HepG2 (cell line): ENCODE data around the gene ACAT2. TPM values are rescaled to one million over a fixed set of nuclear protein-coding genes. Genes with fewer than 3 reads are reported as not detected.

Experiments used
- ATAC-seq: fragments of 200-7000 bp; cut with Tn5 transposase; 3 replicates; pipeline ENCODE4 v1.9.1; 2020; ENCODE audit warnings: mild to moderate bottlenecking, moderate library complexity
- BruUV-seq: library from RNA; stranded (reverse); fragments of 400-500 nt; replicated peaks from 2 replicates; lab custom pipeline; 2021; lab: Mats Ljungman, UMichigan
- CTCF ChIA-PET: fragments of 300-600 bp; formaldehyde crosslinking; extraction: SDS; loops from one replicate; lab custom pipeline; 2021; ENCODE audit warnings: low total read pairs, inconsistent platforms, low intra/inter-chr PET ratio; lab: Yijun Ruan, JAX
- POLR2A ChIA-PET: fragments of 350-600 bp; sonication (Branson Sonifier 250); formaldehyde crosslinking; loops from one replicate; lab custom pipeline; 2020; ENCODE audit warnings: antibody characterized with exemption, inconsistent platforms; lab: Yijun Ruan, JAX
- DNase-seq: peaks from one replicate; pipeline ENCODE4 v3.0.0-alpha.2; 2015; ENCODE audit warnings: low spot score
- FAIRE-seq: peaks from 3 replicates; lab custom pipeline; 2011; peaks lifted over from hg19 to GRCh38; lab: Jason Lieb, UNC
- H2AFZ ChIP-seq: one replicate; pipeline ENCODE4 v1.6.1; 2011; ENCODE audit warnings: low read length, inconsistent platforms
- H3K27ac ChIP-seq: fragments of 300-600 bp; 3 replicates; pipeline ENCODE4 v1.8.0; 2011; ENCODE audit warnings: mixed run types, mild to moderate bottlenecking, mixed read lengths, low read length, inconsistent platforms; ENCODE audit not compliant: insufficient read depth; ENCODE audit errors: extremely low read length
- H3K27me3 ChIP-seq, 2 experiments: fragments of 200-600 bp in 1 of 2; 2 replicates in 1 of 2; 3 replicates in 1 of 2; pipeline versions ENCODE4 v1.6.0 to v1.8.0; 2011; ENCODE audit warnings: low read length in 2 of 2, mild to moderate bottlenecking in 2 of 2, moderate library complexity in 2 of 2, inconsistent platforms in 1 of 2; ENCODE audit not compliant: insufficient read depth in 2 of 2, control insufficient read depth in 1 of 2
- H3K36me3 ChIP-seq, 2 experiments: fragments of 200-600 bp in 1 of 2; replicated peaks in 1 of 2; 2 replicates in 1 of 2; 3 replicates in 1 of 2; pipeline versions ENCODE4 v1.5.1 to v1.8.0; 2011; ENCODE audit warnings: low read length in 2 of 2, inconsistent platforms in 1 of 2; ENCODE audit not compliant: insufficient read depth in 2 of 2, control insufficient read depth in 1 of 2
- H3K4me1 ChIP-seq: 2 replicates; pipeline ENCODE4 v1.5.1; 2012; ENCODE audit warnings: low read length, inconsistent platforms; ENCODE audit not compliant: insufficient read depth
- H3K4me2 ChIP-seq: 2 replicates; pipeline ENCODE4 v1.6.0; 2011; ENCODE audit warnings: low read depth, low read length, inconsistent platforms
- H3K4me3 ChIP-seq, 3 experiments: fragments of 200-600 bp in 1 of 3; sonication (generic), shearing (Covaris generic) in 1 of 3; replicated peaks in 1 of 3; 2 replicates each; pipeline ENCODE4 v1.5.1; 2011 to 2016; ENCODE audit warnings: low read length in 3 of 3, inconsistent platforms in 2 of 3, low read depth in 2 of 3, mild to moderate bottlenecking in 2 of 3, control low read depth in 1 of 3, mixed read lengths in 1 of 3; ENCODE audit not compliant: insufficient read depth in 1 of 3
- H3K79me2 ChIP-seq: one replicate; pipeline ENCODE4 v1.6.1; 2011; ENCODE audit warnings: low read length, inconsistent platforms; ENCODE audit not compliant: insufficient read depth
- H3K9ac ChIP-seq: 2 replicates; pipeline ENCODE4 v1.6.0; 2011; ENCODE audit warnings: mild to moderate bottlenecking, low read depth, low read length, inconsistent platforms; ENCODE audit not compliant: insufficient read depth
- H3K9me3 ChIP-seq: 2 replicates; pipeline ENCODE4 v1.5.1; 2012; ENCODE audit warnings: mild to moderate bottlenecking, low read length
- H4K20me1 ChIP-seq: 2 replicates; pipeline ENCODE4 v1.6.0; 2011; ENCODE audit warnings: inconsistent platforms, mild to moderate bottlenecking, low read length, moderate library complexity; ENCODE audit not compliant: insufficient read depth
- ATF4 ChIP-seq, 2 experiments: fragments of 450-650 bp in 1 of 2; sonication (generic) in 1 of 2; formaldehyde crosslinking; IDR thresholded peaks; 2 replicates each; pipeline versions ENCODE4 v1.5.0 to v1.8.0; 2020 to 2022; ENCODE audit warnings: mild to moderate bottlenecking in 1 of 2, missing genetic modification reagents in 1 of 2
- ATM ChIP-seq: fragments of 450-650 bp; IDR thresholded peaks from 2 replicates; pipeline ENCODE4 v1.7.1; 2017; ENCODE audit warnings: mild to moderate bottlenecking, borderline replicate concordance
- FIP1L1 ChIP-seq: fragments of 200-400 bp; formaldehyde crosslinking; IDR thresholded peaks from 2 replicates; pipeline ENCODE4 v1.6.1; 2018; ENCODE audit warnings: low read depth, mild to moderate bottlenecking, low read length, moderate library complexity, borderline replicate concordance; ENCODE audit not compliant: insufficient read depth
- GATAD1 ChIP-seq: IDR thresholded peaks from 2 replicates; pipeline ENCODE4 v1.6.1; 2016; ENCODE audit warnings: missing genetic modification reagents, missing compliant biosample characterization
- MTA3 ChIP-seq: sonication (generic); formaldehyde crosslinking; IDR thresholded peaks from 2 replicates; pipeline ENCODE4 v1.4.0; 2020; ENCODE audit warnings: missing genetic modification reagents
- MZF1 ChIP-seq: sonication (generic); formaldehyde crosslinking; IDR thresholded peaks from 2 replicates; pipeline ENCODE4 v1.8.1; 2023; ENCODE audit warnings: mild to moderate bottlenecking, missing genetic modification reagents, borderline replicate concordance
- PATZ1 ChIP-seq: sonication (generic); formaldehyde crosslinking; IDR thresholded peaks from 2 replicates; pipeline ENCODE4 v1.4.0; 2020; ENCODE audit warnings: missing genetic modification reagents
- POLR2A ChIP-seq, 2 experiments: IDR thresholded peaks; 2 replicates each; pipeline ENCODE4 v1.6.1; 2011; ENCODE audit warnings: low read depth in 2 of 2, low read length in 2 of 2, mild to moderate bottlenecking in 1 of 2, moderate library complexity in 1 of 2; ENCODE audit not compliant: insufficient read depth in 1 of 2
- TEF ChIP-seq: sonication (generic); formaldehyde crosslinking; IDR thresholded peaks from 2 replicates; pipeline ENCODE4 v1.5.0; 2020; ENCODE audit warnings: missing genetic modification reagents
- U2AF1 ChIP-seq: fragments of 200-400 bp; formaldehyde crosslinking; optimal IDR thresholded peaks from 2 replicates; pipeline ENCODE3; 2017; ENCODE audit warnings: mild to moderate bottlenecking, low read depth, low read length
- ZNF180 ChIP-seq: sonication (generic); formaldehyde crosslinking; IDR thresholded peaks from 2 replicates; pipeline ENCODE4 v1.4.0; 2020; ENCODE audit warnings: low read depth, missing genetic modification reagents, borderline replicate concordance
- ZNF207 ChIP-seq: fragments of 450-650 bp; IDR thresholded peaks from 2 replicates; pipeline ENCODE4 v1.6.1; 2016; ENCODE audit warnings: antibody characterized with exemption, borderline replicate concordance
- ZNF224 ChIP-seq: sonication (generic); formaldehyde crosslinking; IDR thresholded peaks from 2 replicates; pipeline ENCODE4 v1.5.0; 2020; ENCODE audit warnings: mild to moderate bottlenecking, missing genetic modification reagents
- ZNF749 ChIP-seq: sonication (generic); formaldehyde crosslinking; IDR thresholded peaks from 2 replicates; pipeline ENCODE4 v1.8.0; 2022; ENCODE audit warnings: mild to moderate bottlenecking, missing genetic modification reagents, moderate library complexity, borderline replicate concordance
- WGBS: methylation state at CpG from one replicate; pipeline ENCODE4 v1.1.6; 2017; ENCODE audit warnings: low lambda C conversion rate; 5-methylcytosine and 5-hydroxymethylcytosine counted together
- in situ Hi-C: cut with HindIII; loops from 2 replicates; pipeline ENCODE4 v1.10.0; 2017; ENCODE audit warnings: low pct_unique_long_range_greater_than_20kb; ENCODE audit not compliant: extremely low pct_ligation_motif_present
- intact Hi-C: fragments of 100-400 bp; cut with micrococcal nuclease; formaldehyde crosslinking; loops from one replicate; pipeline ENCODE4 v1.10.0; 2022; ENCODE audit not compliant: unreplicated experiment
- polyA plus RNA-seq, 8 experiments: library from polyadenylated mRNA; depleted of rRNA in 3 of 8; stranded (reverse) in 7 of 8; unstranded in 1 of 8; fragments of >200 nt; fragmentation: Illumina TruSeq in 4 of 8; extraction: Trizol in 4 of 8; gene quantifications; 2 replicates each; pipeline versions ENCODE4 v1.2.1 to v1.2.3, GENCODE V29; 2011 to 2016; ENCODE audit warnings: low read depth in 4 of 8, missing spikeins in 1 of 8, mixed read lengths in 1 of 8; ENCODE audit not compliant: insufficient read depth in 1 of 8
- total RNA-seq, 5 experiments: library from RNA; depleted of rRNA; stranded (reverse); fragments of >200 nt; fragmentation: Illumina TruSeq; extraction: Trizol; gene quantifications; 2 replicates each; pipeline ENCODE4 v1.2.3, GENCODE V29; 2016; ENCODE audit warnings: low read depth in 1 of 5
- TF ChIP-seq, protein P1 (sequence below): sonication (generic); formaldehyde crosslinking; IDR thresholded peaks from 2 replicates; pipeline ENCODE4 v1.9.0; 2021; ENCODE audit warnings: missing genetic modification reagents, mild to moderate bottlenecking, borderline replicate concordance
- TF ChIP-seq, protein P2 (sequence below): sonication (generic); formaldehyde crosslinking; IDR thresholded peaks from 2 replicates; pipeline ENCODE4 v1.4.0; 2020; ENCODE audit warnings: mild to moderate bottlenecking, missing genetic modification reagents

ACAT2 gene
- total and polyA plus RNA-seq, 2 of the 13 experiments (the other 11 are each of a cell fraction or from before 2014, with no cell fraction given), result 121 to 534 TPM

- peak; percentile 41 for ATAC-seq
- TF ChIP-seq PATZ1 (CRISPR knock-in tag) (no peak), ZNF224 (CRISPR knock-in tag) (0 out of 2 replicates have a peak, but pooled peaks have one; percentile 37), ZNF749 (CRISPR knock-in tag) (no peak), U2AF1 (no peak), ZNF180 (CRISPR knock-in tag) (0 out of 2 replicates have a peak, but pooled peaks have one; percentile 31), TEF (CRISPR knock-in tag) (no peak; the same call in 1 of the 2 replicates), ATM (no peak), MZF1 (CRISPR knock-in tag) (no peak), MTA3 (CRISPR knock-in tag) (no peak), FIP1L1 (no peak), ATF4 (CRISPR knock-in tag; IDR thresholded peaks at IDR 0.05) (no peak), ZNF207 (no peak), GATAD1 (CRISPR knock-in tag) (no peak), POLR2A (IDR thresholded peaks at IDR 0.05; ENCODE audit: insufficient read depth in 1 of 2, low read depth in 2 of 2, low read length in 2 of 2) (peak in 1 of 2 experiments; percentile 87; a peak in 2 of 4 replicates)
- TF ChIP-seq, protein P1, sequence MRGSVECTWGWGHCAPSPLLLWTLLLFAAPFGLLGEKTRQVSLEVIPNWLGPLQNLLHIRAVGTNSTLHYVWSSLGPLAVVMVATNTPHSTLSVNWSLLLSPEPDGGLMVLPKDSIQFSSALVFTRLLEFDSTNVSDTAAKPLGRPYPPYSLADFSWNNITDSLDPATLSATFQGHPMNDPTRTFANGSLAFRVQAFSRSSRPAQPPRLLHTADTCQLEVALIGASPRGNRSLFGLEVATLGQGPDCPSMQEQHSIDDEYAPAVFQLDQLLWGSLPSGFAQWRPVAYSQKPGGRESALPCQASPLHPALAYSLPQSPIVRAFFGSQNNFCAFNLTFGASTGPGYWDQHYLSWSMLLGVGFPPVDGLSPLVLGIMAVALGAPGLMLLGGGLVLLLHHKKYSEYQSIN (CRISPR knock-in tag), result no peak
- TF ChIP-seq, protein P2, sequence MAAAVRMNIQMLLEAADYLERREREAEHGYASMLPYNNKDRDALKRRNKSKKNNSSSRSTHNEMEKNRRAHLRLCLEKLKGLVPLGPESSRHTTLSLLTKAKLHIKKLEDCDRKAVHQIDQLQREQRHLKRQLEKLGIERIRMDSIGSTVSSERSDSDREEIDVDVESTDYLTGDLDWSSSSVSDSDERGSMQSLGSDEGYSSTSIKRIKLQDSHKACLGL (CRISPR knock-in tag), result no peak
These were observed 35.5 kb upstream of the ACAT2 start for GRCh38 chr6:159726255-159726917.

More at GRCh38 chr6:159726255-159726917, 35.5 kb upstream of the ACAT2 start:
- DNase-seq (no peak), FAIRE-seq (no peak)
- ChIA-PET CTCF (no interaction called here), POLR2A (interaction anchor here (0.9 to 13.1 kb wide), 26 partner anchors 8 to 316 kb away, joined by 3 to 175 read pairs (median 5); partner anchors contain the start of genes ACAT2, MRPL18, SOD2 and TCP1)
- BruUV-seq, result TSS peak; percentile 79
- H4K20me1 ChIP-seq, result peaks cover 36% of the 10 kb centered on the region
- peaks cover 0 to 4% of the 10 kb centered on the region in 2 experiments; a peak in 2 of 5 replicates for H3K36me3 ChIP-seq
- peaks cover 54% of the 10 kb centered on the region for H3K4me1 ChIP-seq
- H3K27me3 ChIP-seq, result no peaks in the 10 kb centered on the region; a peak in 1 of 5 replicates
- intact Hi-C loops, result loop anchor here (2.0 kb wide), 1 partner anchor 62 kb away; the partner anchor contains the start of gene TCP1
- peak overlapping the region; percentile 92 for H3K4me2 ChIP-seq
- peak overlapping the region; percentile 99 for H3K9ac ChIP-seq
- peak overlapping the region; percentile 99 for H3K27ac ChIP-seq
- H3K79me2 ChIP-seq, result peaks cover 87% of the 10 kb centered on the region
- no peaks in the 10 kb centered on the region for H3K9me3 ChIP-seq
- WGBS, result 1% methylated on average over 24 of the region's 30 CpGs
- H2AFZ ChIP-seq, result no peak overlapping the region
- in situ Hi-C loops, result loop anchor here (5.0 kb wide), 3 partner anchors 34 to 61 kb away; partner anchors contain the start of genes ACAT2, SOD2 and TCP1
- peak overlapping the region; percentile 53 to 97 (median 88) for H3K4me3 ChIP-seq
